ENCODE results near the gene TFF2.

The TFF2 gene

GRCh38 chr21:42307106-42307505, 43.7 kb downstream of the TFF2 start:
- DNase-seq (ENCODE audit: low read depth in 2 of 2, low spot score in 1 of 2) = no peak

GRCh38 chr21:42306366-42307035, 44.3 kb downstream of the TFF2 start:
- no peak for DNase-seq (ENCODE audit: low read depth in 2 of 2, low spot score in 1 of 2)

GRCh38 chr21:42305707-42306147, 45.1 kb downstream of the TFF2 start:
- peak in 1 of 2 donors; percentile 1 for DNase-seq (ENCODE audit: low read depth in 2 of 2, low spot score in 1 of 2)

GRCh38 chr21:42304556-42305454, 46.0 kb downstream of the TFF2 start:
- DNase-seq (ENCODE audit: low read depth in 2 of 2, low spot score in 1 of 2) = no peak

- DNase-seq (ENCODE audit: low read depth in 2 of 2, low spot score in 1 of 2) = no peak
Observed at GRCh38 chr21:42303443-42303842, 47.4 kb downstream of the TFF2 start.

- no peak for DNase-seq (ENCODE audit: low read depth in 2 of 2, low spot score in 1 of 2)
Observed at GRCh38 chr21:42302794-42303193, 48.0 kb downstream of the TFF2 start.

GRCh38 chr21:42302076-42302650, 48.6 kb downstream of the TFF2 start:
- no peak for DNase-seq (ENCODE audit: low read depth in 2 of 2, low spot score in 1 of 2)

- no peak for DNase-seq (ENCODE audit: low read depth in 2 of 2, low spot score in 1 of 2)
Observed at GRCh38 chr21:42301371-42302075, 49.3 kb downstream of the TFF2 start.

- no peak for DNase-seq (ENCODE audit: low read depth in 2 of 2, low spot score in 1 of 2)
Observed at GRCh38 chr21:42300956-42301355, 49.8 kb downstream of the TFF2 start.

GRCh38 chr21:42300045-42300583, 50.7 kb downstream of the TFF2 start:
- no peak for DNase-seq (ENCODE audit: low read depth in 2 of 2, low spot score in 1 of 2)

- no peak for DNase-seq (ENCODE audit: low read depth in 2 of 2, low spot score in 1 of 2)
Observed at GRCh38 chr21:42299324-42300044, 51.3 kb downstream of the TFF2 start.

- no peak for DNase-seq (ENCODE audit: low read depth in 2 of 2, low spot score in 1 of 2)
Observed at GRCh38 chr21:42298657-42299056, 52.1 kb downstream of the TFF2 start.

- DNase-seq (ENCODE audit: low read depth in 2 of 2, low spot score in 1 of 2) = no peak
Observed at GRCh38 chr21:42298237-42298636, 52.6 kb downstream of the TFF2 start.

- DNase-seq (ENCODE audit: low read depth in 2 of 2, low spot score in 1 of 2) = no peak
Observed at GRCh38 chr21:42297377-42297776, 53.4 kb downstream of the TFF2 start.

- no peak for DNase-seq (ENCODE audit: low read depth in 2 of 2, low spot score in 1 of 2)
Observed at GRCh38 chr21:42296501-42296900, 54.3 kb downstream of the TFF2 start.
